ENCODE results near the gene STIM1. TPM values are rescaled to one million over a fixed set of nuclear protein-coding genes. Genes with fewer than 3 reads are reported as not detected.
A peak's percentile ranks its signal among the peaks of the same experiment; 100 is the strongest.

Gene STIM1
- total RNA-seq, 1 donor: 57.9 TPM

- Histone ChIP-seq H4K20me1 (ENCODE audit: insufficient read depth, low read length) (peaks cover 82% of the 10 kb centered on the region), H3K4me3 (ENCODE audit: insufficient read depth, low read length) (no peak overlapping the region), H3K79me2 (ENCODE audit: insufficient read depth, low read length) (peaks cover 98% of the 10 kb centered on the region), H3K4me1 (ENCODE audit: insufficient read depth, low read length) (peaks cover 14% of the 10 kb centered on the region), H3K9me3 (ENCODE audit: low read depth, low read length) (no peaks in the 10 kb centered on the region), H3K27me3 (ENCODE audit: insufficient read depth, low read length) (no peaks in the 10 kb centered on the region), H3K36me3 (ENCODE audit: insufficient read depth, low read length) (peaks cover 12% of the 10 kb centered on the region), H3K27ac (ENCODE audit: low read depth, low read length) (no peak overlapping the region), H3K4me2 (ENCODE audit: insufficient read depth, low read length) (no peak overlapping the region), H2AFZ (ENCODE audit: low read length) (no peak overlapping the region)
- peak; percentile 13 for DNase-seq (ENCODE audit: insufficient read length, low spot score, missing footprints)
- TF ChIP-seq CTCF (IDR thresholded peaks at IDR 0.05; ENCODE audit: extremely low read depth, low read depth, low read length): no peak
Measured at GRCh38 chr11:3834349-3834663, 21.2 kb upstream of the STIM1 start.

GRCh38 chr11:3834664-3835461 is 20.6 kb upstream of the STIM1 start:
- Histone ChIP-seq H3K4me3 (ENCODE audit: insufficient read depth, low read length) (no peak overlapping the region), H3K4me2 (ENCODE audit: insufficient read depth, low read length) (no peak overlapping the region), H3K27me3 (ENCODE audit: insufficient read depth, low read length) (no peaks in the 10 kb centered on the region), H3K79me2 (ENCODE audit: insufficient read depth, low read length) (peaks cover 100% of the 10 kb centered on the region), H4K20me1 (ENCODE audit: insufficient read depth, low read length) (peaks cover 85% of the 10 kb centered on the region), H3K4me1 (ENCODE audit: insufficient read depth, low read length) (peaks cover 20% of the 10 kb centered on the region), H3K9me3 (ENCODE audit: low read depth, low read length) (no peaks in the 10 kb centered on the region), H3K27ac (ENCODE audit: low read depth, low read length) (no peak overlapping the region), H2AFZ (ENCODE audit: low read length) (no peak overlapping the region), H3K36me3 (ENCODE audit: insufficient read depth, low read length) (peaks cover 11% of the 10 kb centered on the region)
- TF ChIP-seq CTCF (IDR thresholded peaks at IDR 0.05; ENCODE audit: extremely low read depth, low read depth, low read length): no peak
- DNase-seq (ENCODE audit: insufficient read length, low spot score, missing footprints): peak; percentile 54

GRCh38 chr11:3835751-3836150 is 19.7 kb upstream of the STIM1 start:
- Histone ChIP-seq H3K4me2 (ENCODE audit: insufficient read depth, low read length) (no peak overlapping the region), H3K36me3 (ENCODE audit: insufficient read depth, low read length) (peaks cover 2% of the 10 kb centered on the region), H3K9me3 (ENCODE audit: low read depth, low read length) (no peaks in the 10 kb centered on the region), H3K27ac (ENCODE audit: low read depth, low read length) (no peak overlapping the region), H3K4me1 (ENCODE audit: insufficient read depth, low read length) (peaks cover 22% of the 10 kb centered on the region), H3K4me3 (ENCODE audit: insufficient read depth, low read length) (no peak overlapping the region), H3K79me2 (ENCODE audit: insufficient read depth, low read length) (peaks cover 99% of the 10 kb centered on the region), H4K20me1 (ENCODE audit: insufficient read depth, low read length) (peaks cover 79% of the 10 kb centered on the region), H3K27me3 (ENCODE audit: insufficient read depth, low read length) (no peaks in the 10 kb centered on the region), H2AFZ (ENCODE audit: low read length) (no peak overlapping the region)
- no peak for TF ChIP-seq CTCF (IDR thresholded peaks at IDR 0.05; ENCODE audit: extremely low read depth, low read depth, low read length)
- peak; percentile 29 for DNase-seq (ENCODE audit: insufficient read length, low spot score, missing footprints)

- DNase-seq (ENCODE audit: insufficient read length, low spot score, missing footprints): peak; percentile 67
- no peak overlapping the region for H2AFZ ChIP-seq (ENCODE audit: low read length)
- H3K27ac ChIP-seq (ENCODE audit: low read depth, low read length): no peak overlapping the region
- peaks cover 96% of the 10 kb centered on the region for H3K79me2 ChIP-seq (ENCODE audit: insufficient read depth, low read length)
- H3K4me2 ChIP-seq (ENCODE audit: insufficient read depth, low read length): no peak overlapping the region
- H3K4me1 ChIP-seq (ENCODE audit: insufficient read depth, low read length): peaks cover 25% of the 10 kb centered on the region
- peaks cover 69% of the 10 kb centered on the region for H4K20me1 ChIP-seq (ENCODE audit: insufficient read depth, low read length)
- no peaks in the 10 kb centered on the region for H3K9me3 ChIP-seq (ENCODE audit: low read depth, low read length)
- no peaks in the 10 kb centered on the region for H3K36me3 ChIP-seq (ENCODE audit: insufficient read depth, low read length)
- no peak overlapping the region for H3K4me3 ChIP-seq (ENCODE audit: insufficient read depth, low read length)
- no peaks in the 10 kb centered on the region for H3K27me3 ChIP-seq (ENCODE audit: insufficient read depth, low read length)
- no peak for TF ChIP-seq CTCF (IDR thresholded peaks at IDR 0.05; ENCODE audit: extremely low read depth, low read depth, low read length)
Measured at GRCh38 chr11:3836903-3837302, 18.6 kb upstream of the STIM1 start.

All from osteoblast (primary cell).